ENCODE measurements around the gene CLCN7.

GRCh38 chr16:1448536-1449116, 26.2 kb downstream of the CLCN7 start:
- TF ChIP-seq POLR2A (IDR thresholded peaks at IDR 0.05; ENCODE audit: low read depth, low read length): no peak
- TF ChIP-seq POLR2AphosphoS5 (IDR thresholded peaks at IDR 0.05; ENCODE audit: low read depth, low read length): no peak
